PC-3 (cell line): ENCODE results near the gene SPACA4. TPM values are rescaled to one million over a fixed set of nuclear protein-coding genes. Genes with fewer than 3 reads are reported as not detected.

ENCODE experiments used
- ATAC-seq: fragments of 200-7000 bp; cut with Tn5 transposase; 2 replicates; pipeline ENCODE4 v1.9.1; 2020; ENCODE audit warnings: mild to moderate bottlenecking, moderate library complexity
- BruUV-seq: library from RNA; stranded (reverse); fragments of 400-500 nt; replicated peaks from 2 replicates; lab custom pipeline; 2021; lab: Mats Ljungman, UMichigan
- CTCF ChIA-PET: fragments of 300-600 bp; sonication (Branson Sonifier 250); formaldehyde crosslinking; loops from one replicate; lab custom pipeline; 2022; ENCODE audit warnings: antibody characterized with exemption; lab: Charles Lee
- POLR2A ChIA-PET: fragments of 300-600 bp; sonication (Branson Sonifier 250); formaldehyde crosslinking; loops from one replicate; lab custom pipeline; 2022; ENCODE audit warnings: antibody characterized with exemption; ENCODE audit not compliant: unreplicated experiment; lab: Charles Lee
- DNase-seq: peaks from one replicate; pipeline ENCODE4 v3.0.0-alpha.2; 2015
- H2AFZ ChIP-seq: fragments of 300-600 bp; sonication (generic); 2 replicates; pipeline ENCODE4 v1.6.0; 2016; ENCODE audit warnings: antibody characterized with exemption, low read length
- H3F3A ChIP-seq: fragments of 300-600 bp; sonication (generic); one replicate; pipeline ENCODE4 v1.6.0; 2017; ENCODE audit warnings: antibody characterized with exemption, low read length, control low read depth, mild to moderate bottlenecking; ENCODE audit not compliant: unreplicated experiment
- H3K27ac ChIP-seq: fragments of 300-600 bp; sonication (generic); 2 replicates; pipeline ENCODE4 v1.5.1; 2016; ENCODE audit warnings: mild to moderate bottlenecking, low read length
- H3K27me3 ChIP-seq: fragments of 300-600 bp; sonication (generic); 2 replicates; pipeline ENCODE4 v1.6.1; 2016; ENCODE audit warnings: low read length, mixed read lengths
- H3K36me3 ChIP-seq: fragments of 300-600 bp; sonication (generic); 2 replicates; pipeline ENCODE4 v1.6.1; 2016; ENCODE audit warnings: low read depth, mixed run types, low read length, mixed read lengths
- H3K4me1 ChIP-seq: fragments of 300-600 bp; sonication (generic); 2 replicates; pipeline ENCODE4 v1.5.1; 2016; ENCODE audit warnings: low read length; ENCODE audit not compliant: insufficient read depth
- H3K4me2 ChIP-seq: fragments of 300-600 bp; sonication (generic); 2 replicates; pipeline ENCODE4 v1.6.0; 2016; ENCODE audit warnings: low read length
- H3K4me3 ChIP-seq: fragments of 300-600 bp; sonication (generic); 2 replicates; pipeline ENCODE4 v1.5.1; 2016; ENCODE audit warnings: mild to moderate bottlenecking, low read length, mixed read lengths
- H3K79me2 ChIP-seq: fragments of 300-600 bp; sonication (generic); 2 replicates; pipeline ENCODE4 v1.6.1; 2017; ENCODE audit warnings: low read length, mixed read lengths
- H3K9ac ChIP-seq: fragments of 300-600 bp; sonication (generic); 2 replicates; pipeline ENCODE4 v1.6.0; 2016; ENCODE audit warnings: mild to moderate bottlenecking, low read length
- H3K9me2 ChIP-seq: fragments of 300-600 bp; sonication (generic); replicated peaks from 2 replicates; pipeline ENCODE4 v1.6.1; 2016; ENCODE audit warnings: mixed run types, low read length, mixed read lengths
- H3K9me3 ChIP-seq: fragments of 300-600 bp; sonication (generic); 2 replicates; pipeline ENCODE4 v1.6.1; 2016; ENCODE audit warnings: low read length, mixed read lengths
- H4K20me1 ChIP-seq: fragments of 300-600 bp; sonication (generic); 2 replicates; pipeline ENCODE4 v1.6.1; 2016; ENCODE audit warnings: low read length, mixed read lengths
- EZH2 ChIP-seq: fragments of 300-600 bp; sonication (generic); IDR thresholded peaks from one replicate; pipeline ENCODE4 v1.6.1; 2017; ENCODE audit warnings: antibody characterized with exemption, mild to moderate bottlenecking, low read length; ENCODE audit not compliant: unreplicated experiment
- EZH2phosphoT487 ChIP-seq: fragments of 300-600 bp; sonication (generic); IDR thresholded peaks from 2 replicates; pipeline ENCODE4 v1.6.1; 2018; ENCODE audit warnings: mild to moderate bottlenecking, antibody characterized with exemption, low read length, borderline replicate concordance
- intact Hi-C: fragments of 100-400 bp; cut with micrococcal nuclease; formaldehyde crosslinking; loops from 2 replicates; pipeline ENCODE4 v1.9.0; 2023
- total RNA-seq: library from RNA; depleted of rRNA; stranded (reverse); fragments of >200 nt; gene quantifications from 2 replicates; pipeline ENCODE4 v1.2.3, GENCODE V29; 2014
- TF ChIP-seq, protein P1 (sequence below): fragments of 300-600 bp; sonication (generic); conservative IDR thresholded peaks from 2 replicates; pipeline ENCODE4 v1.5.1; 2017; ENCODE audit warnings: antibody characterized with exemption, low read depth, mild to moderate bottlenecking, low read length

SPACA4 gene
- total RNA-seq, 1 experiment from 2014 or later: not detected

GRCh38 chr19:48624067-48624594 is 17.6 kb downstream of the SPACA4 start:
- BruUV-seq: no TSS peak
- H3K4me2 ChIP-seq: no peak overlapping the region
- intact Hi-C loops: no loop called here

DNA sequence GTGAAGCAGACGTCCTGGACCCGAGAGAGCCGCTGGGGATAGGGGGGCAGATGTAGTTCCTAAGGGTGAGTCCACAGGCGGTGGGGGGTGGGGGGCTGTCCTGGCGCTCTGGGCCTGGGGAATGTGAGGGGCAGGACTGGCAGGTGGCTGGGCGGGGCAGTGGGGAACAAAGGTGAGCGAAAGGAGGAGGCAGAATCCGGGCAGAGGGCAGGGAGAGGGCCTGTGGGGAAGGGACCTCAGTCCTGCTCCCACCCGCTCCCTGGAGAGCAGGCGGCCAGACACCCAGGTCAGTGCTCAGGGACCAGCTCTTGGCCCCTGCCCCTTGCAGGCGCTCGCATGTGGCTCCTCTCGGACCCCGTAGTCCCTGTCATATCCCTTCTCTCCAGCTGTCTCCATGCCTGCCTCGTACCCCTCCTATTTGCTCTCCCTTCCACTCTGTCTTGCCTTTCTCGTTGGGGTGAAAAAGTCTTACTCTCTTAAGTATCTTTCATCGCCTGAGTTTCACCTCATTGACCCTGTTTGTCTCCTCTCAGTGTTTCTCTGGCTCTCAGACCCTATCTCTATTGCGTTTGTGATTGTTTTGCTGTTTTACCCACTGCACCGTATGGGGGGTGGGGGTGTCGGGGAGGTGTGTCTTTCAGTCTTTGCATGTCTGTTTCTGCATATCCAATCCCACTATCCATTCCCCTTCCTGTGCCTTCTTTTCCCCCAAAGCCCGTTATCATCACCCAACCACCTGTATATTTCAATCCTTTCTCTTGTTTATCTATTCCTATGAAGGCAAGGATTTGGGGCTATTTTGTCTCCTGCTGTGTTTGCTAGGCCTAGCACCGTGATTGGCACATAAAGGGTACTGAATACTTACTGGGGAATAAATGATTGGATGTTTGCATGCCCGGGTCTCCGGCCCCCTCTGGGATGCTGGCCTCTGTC is 18.5 kb downstream of the SPACA4 start:
- no peaks in the 10 kb centered on the region for H3K9me3 ChIP-seq
- no peak overlapping the region for H3K4me2 ChIP-seq
- ATAC-seq (no peak), DNase-seq (no peak)
- no peak overlapping the region for H3K4me3 ChIP-seq
- ChIA-PET CTCF (no interaction called here), POLR2A (no interaction called here)
- no peaks in the 10 kb centered on the region for H4K20me1 ChIP-seq
- no peak overlapping the region for H3K27ac ChIP-seq
- H3K79me2 ChIP-seq: peaks cover 3% of the 10 kb centered on the region
- no peaks in the 10 kb centered on the region for H3F3A ChIP-seq
- no peak overlapping the region for H2AFZ ChIP-seq
- no TSS peak for BruUV-seq
- no peaks in the 10 kb centered on the region for H3K36me3 ChIP-seq
- no peaks in the 10 kb centered on the region for H3K9me2 ChIP-seq
- intact Hi-C loops: no loop called here
- TF ChIP-seq, protein P1, sequence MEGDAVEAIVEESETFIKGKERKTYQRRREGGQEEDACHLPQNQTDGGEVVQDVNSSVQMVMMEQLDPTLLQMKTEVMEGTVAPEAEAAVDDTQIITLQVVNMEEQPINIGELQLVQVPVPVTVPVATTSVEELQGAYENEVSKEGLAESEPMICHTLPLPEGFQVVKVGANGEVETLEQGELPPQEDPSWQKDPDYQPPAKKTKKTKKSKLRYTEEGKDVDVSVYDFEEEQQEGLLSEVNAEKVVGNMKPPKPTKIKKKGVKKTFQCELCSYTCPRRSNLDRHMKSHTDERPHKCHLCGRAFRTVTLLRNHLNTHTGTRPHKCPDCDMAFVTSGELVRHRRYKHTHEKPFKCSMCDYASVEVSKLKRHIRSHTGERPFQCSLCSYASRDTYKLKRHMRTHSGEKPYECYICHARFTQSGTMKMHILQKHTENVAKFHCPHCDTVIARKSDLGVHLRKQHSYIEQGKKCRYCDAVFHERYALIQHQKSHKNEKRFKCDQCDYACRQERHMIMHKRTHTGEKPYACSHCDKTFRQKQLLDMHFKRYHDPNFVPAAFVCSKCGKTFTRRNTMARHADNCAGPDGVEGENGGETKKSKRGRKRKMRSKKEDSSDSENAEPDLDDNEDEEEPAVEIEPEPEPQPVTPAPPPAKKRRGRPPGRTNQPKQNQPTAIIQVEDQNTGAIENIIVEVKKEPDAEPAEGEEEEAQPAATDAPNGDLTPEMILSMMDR: no peak
- TF ChIP-seq EZH2 (no peak), EZH2phosphoT487 (no peak)
- no peak overlapping the region for H3K9ac ChIP-seq
- H3K4me1 ChIP-seq: 0 out of 2 replicates have a peak, but pooled peaks cover 2% of the 10 kb centered on the region
- H3K27me3 ChIP-seq: no peaks in the 10 kb centered on the region

More at GRCh38 chr19:48624067-48624594, 17.6 kb downstream of the SPACA4 start:
- Histone ChIP-seq H3K36me3 (no peaks in the 10 kb centered on the region), H3K27ac (no peak overlapping the region), H3K27me3 (no peaks in the 10 kb centered on the region), H3K79me2 (peaks cover 8% of the 10 kb centered on the region), H3K9me3 (no peaks in the 10 kb centered on the region), H4K20me1 (no peaks in the 10 kb centered on the region), H2AFZ (no peak overlapping the region), H3K9me2 (no peaks in the 10 kb centered on the region), H3K4me3 (no peak overlapping the region), H3F3A (no peaks in the 10 kb centered on the region), H3K9ac (no peak overlapping the region), H3K4me1 (0 out of 2 replicates have a peak, but pooled peaks cover 7% of the 10 kb centered on the region)
- DNase-seq (no peak), ATAC-seq (no peak)
- ChIA-PET POLR2A (no interaction called here), CTCF (no interaction called here)
- TF ChIP-seq, protein P1: no peak
- no peak for TF ChIP-seq EZH2
- no peak for TF ChIP-seq EZH2phosphoT487

DNA sequence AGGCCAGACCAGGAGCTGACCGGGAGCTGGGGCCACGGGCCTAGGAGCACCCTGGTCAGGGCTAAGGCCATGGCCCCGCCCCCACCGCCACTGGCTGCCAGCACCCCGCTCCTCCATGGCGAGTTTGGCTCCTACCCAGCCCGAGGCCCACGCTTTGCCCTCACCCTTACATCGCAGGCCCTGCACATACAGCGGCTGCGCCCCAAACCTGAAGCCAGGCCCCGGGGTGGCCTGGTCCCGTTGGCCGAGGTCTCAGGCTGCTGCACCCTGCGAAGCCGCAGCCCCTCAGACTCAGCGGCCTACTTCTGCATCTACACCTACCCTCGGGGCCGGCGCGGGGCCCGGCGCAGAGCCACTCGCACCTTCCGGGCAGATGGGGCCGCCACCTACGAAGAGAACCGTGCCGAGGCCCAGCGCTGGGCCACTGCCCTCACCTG is 19.4 kb downstream of the SPACA4 start:
- DNase-seq (no peak), ATAC-seq (no peak)
- Histone ChIP-seq H3K27ac (no peak overlapping the region), H4K20me1 (no peaks in the 10 kb centered on the region), H3K9ac (no peak overlapping the region), H3K4me1 (no peaks in the 10 kb centered on the region), H2AFZ (no peak overlapping the region), H3K4me3 (no peak overlapping the region), H3K27me3 (no peaks in the 10 kb centered on the region), H3K79me2 (no peaks in the 10 kb centered on the region), H3K9me2 (no peaks in the 10 kb centered on the region), H3F3A (no peaks in the 10 kb centered on the region), H3K4me2 (no peak overlapping the region), H3K36me3 (no peaks in the 10 kb centered on the region), H3K9me3 (no peaks in the 10 kb centered on the region)
- TF ChIP-seq EZH2phosphoT487 (no peak), EZH2 (no peak)
- TF ChIP-seq, protein P1: no peak
- BruUV-seq: no TSS peak
- CTCF ChIA-PET: no interaction called here
- intact Hi-C loops: no loop called here
- POLR2A ChIA-PET: no interaction called here
